Gastroesophageal sphincter (tissue), 3 donors: ENCODE data around the gene DMGDH.

ENCODE experiments used
- POLR2AphosphoS5 ChIP-seq: sonication (generic); formaldehyde crosslinking; IDR thresholded peaks from one replicate; pipeline ENCODE4 v1.6.1; 2017; ENCODE audit warnings: antibody characterized with exemption
- TF ChIP-seq, protein P1 (sequence below), 4 experiments: fragments of 200-600 bp in 2 of 4; fragments of 450-650 bp in 2 of 4; sonication (generic) in 1 of 4; IDR thresholded peaks; one replicate each; pipeline ENCODE4 v1.5.1; 2017 to 2019; ENCODE audit warnings: antibody characterized with exemption in 4 of 4, mild to moderate bottlenecking in 2 of 4, moderate library complexity in 2 of 4

DNA sequence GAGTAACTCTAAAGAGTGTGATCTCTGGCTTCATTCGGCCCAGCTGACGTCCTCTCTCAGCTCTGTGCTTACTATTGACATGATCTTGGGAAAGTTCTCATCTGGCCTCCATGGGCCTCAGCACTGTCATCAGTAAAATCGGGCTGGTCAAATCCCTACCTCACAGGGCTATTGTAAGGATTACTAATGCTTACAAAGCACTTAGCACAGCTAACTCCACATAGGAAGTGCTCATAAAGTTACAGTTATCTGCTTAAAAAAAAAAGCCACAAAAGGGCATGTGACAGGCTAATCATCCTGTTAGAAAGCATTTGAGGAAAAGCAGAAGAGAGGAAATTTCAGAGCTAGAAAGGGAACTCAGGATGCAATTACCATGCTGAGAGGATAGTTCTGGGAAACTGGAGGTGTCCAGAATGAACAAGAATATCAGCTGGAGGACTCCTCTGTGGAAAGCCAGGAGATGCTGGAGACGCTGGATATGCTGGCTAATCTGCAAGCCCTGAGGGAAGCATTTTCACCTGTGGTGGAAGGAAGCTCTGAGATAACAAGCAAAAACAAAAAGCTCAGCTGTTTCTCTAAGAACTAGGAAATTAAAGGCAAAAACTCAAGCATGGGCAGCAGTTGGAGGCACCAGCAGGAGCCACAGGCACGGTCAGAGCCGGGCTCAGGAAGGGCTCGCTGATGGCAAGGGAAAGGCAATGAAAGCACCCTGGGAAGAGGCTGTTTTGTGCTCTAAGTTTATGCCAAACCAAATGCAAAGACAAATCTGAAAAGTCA, 37.7 kb upstream of the DMGDH start:
- TF ChIP-seq, protein P1, sequence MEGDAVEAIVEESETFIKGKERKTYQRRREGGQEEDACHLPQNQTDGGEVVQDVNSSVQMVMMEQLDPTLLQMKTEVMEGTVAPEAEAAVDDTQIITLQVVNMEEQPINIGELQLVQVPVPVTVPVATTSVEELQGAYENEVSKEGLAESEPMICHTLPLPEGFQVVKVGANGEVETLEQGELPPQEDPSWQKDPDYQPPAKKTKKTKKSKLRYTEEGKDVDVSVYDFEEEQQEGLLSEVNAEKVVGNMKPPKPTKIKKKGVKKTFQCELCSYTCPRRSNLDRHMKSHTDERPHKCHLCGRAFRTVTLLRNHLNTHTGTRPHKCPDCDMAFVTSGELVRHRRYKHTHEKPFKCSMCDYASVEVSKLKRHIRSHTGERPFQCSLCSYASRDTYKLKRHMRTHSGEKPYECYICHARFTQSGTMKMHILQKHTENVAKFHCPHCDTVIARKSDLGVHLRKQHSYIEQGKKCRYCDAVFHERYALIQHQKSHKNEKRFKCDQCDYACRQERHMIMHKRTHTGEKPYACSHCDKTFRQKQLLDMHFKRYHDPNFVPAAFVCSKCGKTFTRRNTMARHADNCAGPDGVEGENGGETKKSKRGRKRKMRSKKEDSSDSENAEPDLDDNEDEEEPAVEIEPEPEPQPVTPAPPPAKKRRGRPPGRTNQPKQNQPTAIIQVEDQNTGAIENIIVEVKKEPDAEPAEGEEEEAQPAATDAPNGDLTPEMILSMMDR (IDR thresholded peaks at IDR 0.05) = no peak
- no peak for TF ChIP-seq POLR2AphosphoS5
